GOT3 (cell line): ENCODE data around the gene SRXN1.

Experiments
- DNase-seq: peaks from one replicate; lab custom pipeline; 2025; ENCODE audit warnings: mixed read lengths; lab: John Stamatoyannopoulos, UW

Gene SRXN1

DNA sequence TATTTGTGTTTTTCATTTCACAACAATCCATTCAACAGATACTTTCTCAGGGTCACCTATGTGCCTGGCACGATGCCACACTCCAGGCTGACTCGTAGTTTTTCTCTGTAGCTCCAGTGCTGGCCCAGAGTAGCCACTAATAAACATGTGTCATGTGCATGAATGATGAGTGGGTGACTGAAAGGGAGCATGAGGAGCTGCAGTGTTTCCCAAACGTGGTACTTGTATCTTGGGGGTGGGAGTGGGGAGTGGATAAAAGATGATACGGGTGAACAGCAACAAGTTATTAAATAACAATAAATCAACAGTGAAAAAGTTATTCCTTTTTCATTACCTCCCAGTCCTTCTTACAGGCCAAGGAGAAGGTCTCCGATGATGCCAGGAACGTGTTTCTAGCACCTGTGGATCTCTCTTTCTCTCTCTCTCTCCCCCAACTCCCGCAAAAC is 17.1 kb downstream of the SRXN1 start:
- no peak for DNase-seq

DNA sequence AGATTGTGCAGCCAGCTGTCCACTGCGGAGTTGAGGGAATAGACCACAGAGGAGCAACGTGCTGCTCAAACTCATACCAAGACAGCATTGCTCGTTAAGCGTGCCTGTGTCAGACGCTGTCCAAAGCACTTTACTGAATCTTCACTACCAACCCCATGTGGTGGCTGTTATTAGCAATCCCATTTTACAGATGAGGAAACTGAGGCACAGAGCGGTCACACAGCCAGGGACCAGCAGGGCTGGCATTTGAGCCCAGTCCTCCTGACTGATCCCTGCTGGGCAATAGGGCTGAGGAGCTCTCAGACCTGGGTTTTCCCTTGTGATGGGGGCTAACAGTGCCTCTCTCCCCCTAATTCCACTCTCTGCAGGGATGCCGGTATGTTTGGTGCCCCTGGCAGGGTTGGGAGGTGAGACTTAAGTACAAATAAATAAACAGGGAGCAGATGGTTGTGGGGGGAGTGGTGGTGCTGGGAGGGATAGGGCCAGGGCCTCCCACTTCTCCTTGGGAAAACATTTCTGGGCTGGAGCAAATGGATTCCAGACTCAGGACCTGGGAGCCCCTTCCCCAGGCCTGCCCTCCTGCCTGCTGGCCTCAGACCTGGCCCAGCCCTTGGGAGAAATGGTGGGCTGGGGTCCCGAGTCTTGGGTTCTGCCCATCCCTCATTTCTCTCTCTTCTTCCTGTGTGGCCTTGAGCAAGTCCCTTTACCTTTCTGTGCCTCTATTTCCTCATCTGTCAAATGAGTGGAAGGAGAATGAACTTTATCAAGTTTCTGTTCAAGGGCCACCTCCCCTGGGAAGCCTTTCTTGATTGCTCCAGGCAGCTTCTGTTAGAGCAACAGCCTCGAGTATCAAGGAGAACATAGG is 17.7 kb downstream of the SRXN1 start:
- no peak for DNase-seq

DNA sequence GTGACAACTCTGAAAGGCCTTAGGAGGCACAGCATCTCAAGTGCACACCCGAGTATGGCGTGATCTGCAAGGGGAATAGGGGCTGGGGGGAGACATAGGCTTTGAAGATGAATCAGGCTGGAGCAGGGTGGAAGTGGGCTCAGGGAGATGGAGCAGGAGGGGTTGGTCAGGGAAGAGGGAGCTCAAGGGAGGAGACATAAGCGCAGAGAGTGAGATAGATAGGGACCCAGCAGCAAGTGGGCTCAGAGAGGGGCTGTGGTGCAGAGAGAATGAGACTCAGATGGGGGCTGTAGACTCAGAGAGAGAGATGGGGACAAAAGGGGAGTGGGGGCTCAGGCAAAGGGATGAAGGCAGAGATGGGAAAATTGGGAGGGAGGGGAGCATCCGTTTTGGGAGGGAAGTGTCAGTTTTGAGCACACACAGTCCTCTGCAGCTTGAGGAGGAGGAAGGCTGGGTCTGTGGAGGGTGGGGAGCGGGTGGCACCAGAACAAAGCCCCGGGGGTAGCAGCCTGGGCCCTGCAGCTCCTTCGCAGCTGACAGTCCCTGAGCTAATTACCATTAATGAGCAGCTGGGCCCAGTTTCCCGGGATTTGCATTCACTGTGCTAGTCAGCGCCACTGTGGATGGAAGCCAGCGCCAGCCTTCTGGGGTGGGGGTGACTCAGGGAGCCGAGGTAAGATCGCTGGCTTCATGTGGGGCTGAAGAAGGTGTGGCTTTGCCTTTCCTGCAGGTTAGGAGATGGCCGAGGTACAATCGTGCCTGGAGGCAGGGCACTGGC is 18.7 kb downstream of the SRXN1 start:
- no peak for DNase-seq

GRCh38 chr20:631101-631500 is 21.9 kb downstream of the SRXN1 start:
- DNase-seq = no peak

- DNase-seq = no peak
Observed at GRCh38 chr20:626579-626978, 26.4 kb downstream of the SRXN1 start.

GRCh38 chr20:625360-625932 is 27.6 kb downstream of the SRXN1 start:
- DNase-seq = no peak

DNA sequence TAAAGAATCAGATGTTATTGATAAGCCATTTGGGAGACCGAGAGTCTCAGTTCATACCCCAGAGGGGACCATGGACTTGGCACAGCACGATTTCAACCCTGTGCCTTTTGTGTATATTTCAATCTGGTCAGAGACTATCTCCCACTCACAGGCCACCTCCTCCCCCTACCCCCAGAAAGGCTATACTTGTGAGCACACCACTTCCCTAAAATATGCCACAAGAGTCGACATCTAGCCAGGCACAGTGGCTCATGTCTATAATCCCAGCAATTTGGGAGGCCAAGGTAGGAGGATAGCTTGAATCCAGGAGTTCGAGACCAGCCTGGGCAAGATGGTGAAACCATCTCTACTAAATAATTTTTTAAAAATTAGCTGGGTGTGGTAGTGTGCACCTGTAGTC is 29.3 kb downstream of the SRXN1 start:
- no peak for DNase-seq

DNA sequence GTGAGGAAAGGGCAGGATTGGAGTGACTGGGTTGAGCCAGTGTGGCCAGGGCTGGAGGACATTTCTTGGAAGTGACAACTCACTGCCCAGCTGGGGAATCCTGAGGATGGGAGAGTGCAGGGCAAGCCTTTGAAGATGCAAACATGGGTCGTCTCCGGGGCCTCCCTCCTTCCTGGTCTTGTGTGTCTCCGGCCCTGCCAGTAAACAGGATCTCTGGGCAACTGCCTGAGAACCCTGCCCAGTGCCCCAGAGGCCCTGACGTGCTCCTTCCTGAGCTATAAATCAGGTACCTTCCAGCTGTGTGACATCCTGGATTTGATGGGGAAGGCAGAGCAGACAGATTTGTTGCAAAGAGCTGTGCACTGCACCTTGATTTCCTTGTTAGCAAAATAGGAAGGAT is 30.0 kb downstream of the SRXN1 start:
- DNase-seq = no peak

DNA sequence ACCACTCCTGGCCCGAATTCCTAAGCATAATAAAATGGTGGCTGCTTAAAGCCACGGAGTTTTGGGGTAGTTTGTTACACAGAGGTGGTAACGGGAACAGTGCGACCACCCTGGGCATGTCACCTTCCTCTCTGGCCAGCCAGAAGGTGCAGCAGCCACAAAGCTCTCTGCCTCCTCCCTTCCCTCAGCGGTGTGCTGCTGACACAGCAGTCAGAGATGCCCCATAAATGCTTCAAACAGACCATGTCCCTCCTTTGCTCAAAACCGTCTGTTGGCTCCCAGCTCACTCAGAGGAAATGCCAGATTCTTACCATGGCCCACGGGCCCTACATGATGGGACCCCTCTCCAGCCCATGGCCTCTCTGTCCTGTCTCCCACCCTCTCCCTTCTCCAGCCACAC is 30.8 kb downstream of the SRXN1 start:
- DNase-seq = no peak

DNA sequence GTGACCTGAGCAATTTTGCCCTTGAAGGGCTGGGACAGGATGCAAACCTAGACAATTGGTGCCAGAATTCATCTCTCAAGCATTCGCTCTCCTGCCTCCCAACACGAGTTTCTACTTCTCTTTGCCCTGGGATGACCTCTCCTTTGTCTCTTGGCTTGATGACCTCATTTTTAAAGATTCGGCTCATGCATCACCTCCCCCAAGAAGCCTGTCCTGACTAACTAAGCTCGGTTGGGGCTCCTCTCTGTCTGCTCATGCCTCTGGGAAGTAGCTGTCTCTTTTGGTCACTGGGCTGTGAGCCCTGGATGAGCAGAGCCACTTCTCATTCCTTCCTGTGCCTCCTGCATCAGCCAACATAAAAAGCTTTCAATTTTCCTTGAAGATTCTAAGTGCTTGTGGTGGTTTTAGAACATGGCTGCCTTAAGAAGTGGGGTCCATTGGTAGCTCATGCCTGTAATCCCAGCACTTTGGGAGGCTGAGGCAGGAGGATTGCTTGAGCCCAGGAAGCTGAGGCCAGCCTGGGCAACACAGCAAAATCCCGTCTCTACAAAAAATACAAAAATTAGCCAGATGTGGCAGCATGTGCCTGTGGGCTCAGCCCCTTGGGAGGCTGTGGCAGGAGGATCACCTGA is 31.8 kb downstream of the SRXN1 start:
- no peak for DNase-seq

- no peak for DNase-seq
Observed at GRCh38 chr20:620246-620645, 32.8 kb downstream of the SRXN1 start.

GRCh38 chr20:618980-619379 is 34.0 kb downstream of the SRXN1 start:
- no peak for DNase-seq

- no peak for DNase-seq
Observed at GRCh38 chr20:617934-618690, 34.9 kb downstream of the SRXN1 start.

GRCh38 chr20:615514-615913 is 37.5 kb downstream of the SRXN1 start:
- no peak for DNase-seq

DNA sequence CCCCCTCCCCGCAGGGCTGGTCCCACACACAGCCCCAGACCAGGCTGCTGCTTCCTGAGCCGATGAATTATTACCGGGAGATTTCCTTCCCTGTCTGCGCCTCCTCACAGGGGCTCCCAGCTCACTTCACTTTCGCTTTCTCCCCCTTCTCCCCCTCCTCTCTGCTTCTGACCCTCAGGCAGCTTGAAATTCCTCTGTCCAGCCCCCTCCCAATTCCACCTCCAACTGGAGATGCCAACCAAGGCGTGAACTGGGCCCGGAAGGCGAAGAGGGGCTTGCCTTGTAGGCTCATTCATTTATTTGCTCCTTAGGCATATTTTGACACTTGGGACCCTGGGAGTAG is 41.2 kb downstream of the SRXN1 start:
- DNase-seq = no peak

DNA sequence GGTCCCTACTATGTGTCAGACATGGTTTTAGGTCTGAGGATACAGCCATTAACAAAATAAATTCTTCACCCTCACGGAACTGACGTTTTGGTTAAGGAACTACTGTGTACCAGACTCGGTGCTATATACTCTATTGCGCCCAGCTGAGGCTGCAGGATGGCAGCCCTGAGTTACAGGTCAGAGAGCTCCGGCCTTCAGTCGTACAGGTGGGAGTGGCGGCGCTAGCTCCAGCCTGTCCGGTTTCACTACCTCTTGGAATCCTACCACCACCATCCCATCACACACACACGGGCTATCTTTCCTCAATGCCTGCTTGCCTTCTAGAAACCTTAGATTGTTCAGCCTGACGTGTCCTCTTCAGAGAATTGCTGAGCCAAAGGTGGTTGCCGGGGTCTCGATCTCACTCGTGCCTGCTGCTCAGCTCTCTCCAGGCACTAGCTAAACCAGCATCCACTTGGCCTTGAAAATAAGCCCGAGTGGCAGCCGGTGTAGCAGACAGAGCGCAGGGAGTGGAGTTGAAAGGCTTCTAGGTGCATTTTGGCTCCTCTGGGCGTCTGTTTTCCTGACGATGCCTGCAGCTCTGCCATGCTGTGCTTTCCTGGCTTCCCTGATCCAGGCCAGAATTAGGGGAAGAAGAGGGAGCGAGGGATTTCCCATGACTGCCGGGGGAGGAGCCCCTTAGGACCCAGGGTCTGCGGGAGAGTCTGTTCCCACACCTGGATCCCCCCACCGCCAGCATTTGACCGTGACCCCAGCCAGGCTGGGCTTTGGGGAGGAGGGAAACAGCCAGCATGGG is 41.8 kb downstream of the SRXN1 start:
- no peak for DNase-seq

DNA sequence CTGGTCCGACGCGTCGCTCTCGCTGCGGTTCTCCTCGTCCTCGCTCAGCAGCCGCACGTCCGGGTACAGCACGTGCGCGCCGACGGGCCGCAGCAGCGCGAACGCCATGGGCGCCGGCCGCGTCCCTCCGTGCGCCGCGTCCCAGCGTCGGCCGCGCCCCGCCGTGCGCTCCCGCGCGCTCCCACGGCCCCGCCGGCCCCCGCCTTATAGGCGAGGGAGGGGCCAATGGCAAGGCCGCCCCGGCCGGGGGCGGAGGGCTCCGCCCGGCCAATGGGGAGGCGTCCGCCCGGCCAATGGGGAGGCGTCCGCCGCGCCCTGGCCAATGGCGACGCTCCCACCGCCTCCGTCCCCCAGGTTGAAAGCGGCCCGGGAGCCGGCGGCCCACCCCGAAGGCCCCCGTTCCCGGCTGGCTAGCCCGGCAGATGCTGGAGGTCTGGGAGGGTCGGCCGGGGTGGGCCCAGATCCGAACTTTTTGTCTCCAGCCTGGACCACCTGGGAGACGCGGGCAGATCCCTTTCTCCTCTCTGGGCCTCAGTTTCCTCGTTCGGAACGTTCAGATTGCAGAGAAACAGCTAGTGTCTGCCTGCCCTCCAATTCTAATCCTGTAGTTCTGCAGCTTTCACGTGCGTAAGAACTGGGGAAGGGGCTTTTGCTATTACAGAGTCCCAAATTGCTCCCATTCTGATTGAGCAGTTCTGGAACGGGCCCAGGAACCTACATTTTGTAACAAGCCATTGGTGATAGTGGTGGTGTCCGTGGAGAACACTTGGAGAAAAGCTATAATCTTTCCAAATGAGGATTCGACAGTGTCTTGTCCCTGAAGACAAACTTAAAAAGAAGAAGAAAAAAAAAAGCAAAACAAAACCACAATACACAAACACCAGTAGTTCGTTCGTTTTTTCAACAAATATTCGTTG is 42.6 kb downstream of the SRXN1 start, which contains the start of gene TCF15:
TCF15 (minus strand) TSS at position 180 of the 917 bp plus-strand sequence; CDS start at position 108, 72 bp downstream.
- DNase-seq = no peak

- DNase-seq = no peak
Observed at GRCh38 chr20:609371-609964, 43.5 kb downstream of the SRXN1 start.

GRCh38 chr20:608970-609369 is 44.0 kb downstream of the SRXN1 start:
- DNase-seq = no peak
